K562 (cell line): Measurements from ENCODE around the gene KISS1R. TPM values are rescaled to one million over a fixed set of nuclear protein-coding genes. Genes with fewer than 3 reads are reported as not detected.

ENCODE experiments used
- ATAC-seq: fragments of 200-7000 bp; cut with Tn5 transposase; 3 replicates; pipeline ENCODE4 v1.9.1; 2020; ENCODE audit warnings: moderate library complexity
- BruUV-seq: library from RNA; stranded (reverse); fragments of 400-500 nt; replicated peaks from 2 replicates; lab custom pipeline; 2021; lab: Mats Ljungman, UMichigan
- CTCF ChIA-PET: fragments of 300-600 bp; formaldehyde crosslinking; extraction: SDS; loops from one replicate; lab custom pipeline; 2021; ENCODE audit warnings: low intra/inter-chr PET ratio; lab: Yijun Ruan, JAX
- POLR2A ChIA-PET: fragments of 300-600, 350-650 bp; sonication (Branson Sonifier 250); formaldehyde crosslinking; extraction: SDS; loops from one replicate; lab custom pipeline; 2021; ENCODE audit warnings: antibody characterized with exemption, inconsistent platforms; lab: Yijun Ruan, JAX
- DNase-seq, 4 experiments: peaks; one replicate each; pipeline versions ENCODE4 v3.0.0 to v3.0.0-alpha.2; 2011 to 2018; ENCODE audit warnings: low spot score in 3 of 4, mixed read lengths in 3 of 4; ENCODE audit errors: extremely low read depth in 1 of 4
- FAIRE-seq: peaks from 2 replicates; lab custom pipeline; 2011; peaks lifted over from hg19 to GRCh38; lab: Jason Lieb, UNC
- H2AFZ ChIP-seq: 2 replicates; pipeline ENCODE4 v1.6.0; 2011; ENCODE audit warnings: low read depth, low read length, control low read depth, inconsistent platforms
- H3K27ac ChIP-seq: fragments of 200-600 bp; 3 replicates; pipeline ENCODE4 v1.8.0; 2011; ENCODE audit warnings: low read depth, mild to moderate bottlenecking, control low read depth, inconsistent platforms, low read length, moderate library complexity, mixed read lengths; ENCODE audit errors: extremely low read depth
- H3K27me3 ChIP-seq, 2 experiments: fragments of 300-600 bp in 1 of 2; 2 replicates in 1 of 2; 3 replicates in 1 of 2; pipeline versions ENCODE4 v1.6.0 to v1.8.0; 2011; ENCODE audit warnings: inconsistent platforms in 2 of 2, low read length in 2 of 2, mild to moderate bottlenecking in 1 of 2, mixed read lengths in 1 of 2, moderate library complexity in 1 of 2; ENCODE audit not compliant: control insufficient read depth in 2 of 2, insufficient read depth in 2 of 2
- H3K36me3 ChIP-seq: fragments of 300-600 bp; 3 replicates; pipeline ENCODE4 v1.8.0; 2011; ENCODE audit warnings: mild to moderate bottlenecking, low read length, inconsistent platforms; ENCODE audit not compliant: control insufficient read depth, insufficient read depth
- H3K4me1 ChIP-seq, 2 experiments: fragments of 200-600 bp in 1 of 2; replicated peaks in 1 of 2; 2 replicates in 1 of 2; 3 replicates in 1 of 2; pipeline versions ENCODE4 v1.5.1 to v1.8.0; 2011; ENCODE audit warnings: inconsistent platforms in 2 of 2, low read length in 2 of 2, mild to moderate bottlenecking in 1 of 2, mixed read lengths in 1 of 2, moderate library complexity in 1 of 2; ENCODE audit not compliant: control insufficient read depth in 2 of 2, insufficient read depth in 2 of 2
- H3K4me2 ChIP-seq: 2 replicates; pipeline ENCODE4 v1.6.1; 2011; ENCODE audit warnings: low read length, control low read depth, inconsistent platforms, mixed read lengths; ENCODE audit not compliant: insufficient read depth
- H3K4me3 ChIP-seq: fragments of 200-600 bp; sonication (generic), shearing (Covaris generic); 2 replicates; pipeline ENCODE4 v1.5.1; 2016; ENCODE audit warnings: control low read depth, inconsistent platforms
- H3K79me2 ChIP-seq: fragments of 200-600 bp; 3 replicates; pipeline ENCODE4 v1.8.0; 2011; ENCODE audit warnings: low read length, inconsistent platforms; ENCODE audit not compliant: control insufficient read depth, insufficient read depth
- H3K9ac ChIP-seq, 2 experiments: 2 replicates each; pipeline versions ENCODE4 v1.6.0 to v1.6.1; 2011; ENCODE audit warnings: low read depth in 2 of 2, low read length in 2 of 2, control low read depth in 1 of 2, inconsistent platforms in 1 of 2, mild to moderate bottlenecking in 1 of 2, mixed read lengths in 1 of 2; ENCODE audit not compliant: insufficient read depth in 1 of 2
- H3K9me1 ChIP-seq: one replicate; pipeline ENCODE4 v1.6.0; 2011; ENCODE audit warnings: inconsistent platforms, mild to moderate bottlenecking, low read length, moderate library complexity; ENCODE audit not compliant: control insufficient read depth, insufficient read depth
- H3K9me3 ChIP-seq: replicated peaks from 2 replicates; pipeline ENCODE4 v1.5.1; 2011; ENCODE audit warnings: low read depth, low read length, inconsistent platforms; ENCODE audit not compliant: control insufficient read depth, insufficient read depth
- H4K20me1 ChIP-seq: replicated peaks from 2 replicates; pipeline ENCODE4 v1.6.1; 2011; ENCODE audit warnings: low read length, inconsistent platforms, mixed read lengths; ENCODE audit not compliant: control insufficient read depth, insufficient read depth
- BCOR ChIP-seq: fragments of 450-650 bp; IDR thresholded peaks from 2 replicates; pipeline ENCODE4 v1.6.1; 2016
- CBFB ChIP-seq: sonication (generic); formaldehyde crosslinking; IDR thresholded peaks from 2 replicates; pipeline ENCODE4 v1.4.0; 2020; ENCODE audit warnings: mild to moderate bottlenecking, missing genetic modification reagents
- CBX1 ChIP-seq: sonication (generic); IDR thresholded peaks from 2 replicates; pipeline ENCODE4 v1.6.1; 2016; ENCODE audit warnings: antibody characterized with exemption, low read depth, mild to moderate bottlenecking
- CREM ChIP-seq: IDR thresholded peaks from 2 replicates; pipeline ENCODE4 v1.6.1; 2014; ENCODE audit warnings: antibody characterized with exemption, low read depth
- FIP1L1 ChIP-seq: fragments of 200-400 bp; formaldehyde crosslinking; IDR thresholded peaks from 2 replicates; pipeline ENCODE4 v1.6.1; 2018; ENCODE audit warnings: mild to moderate bottlenecking, low read depth, low read length; ENCODE audit not compliant: poor library complexity, severe bottlenecking
- HNRNPL ChIP-seq: fragments of 200-400 bp; formaldehyde crosslinking; IDR thresholded peaks from 2 replicates; pipeline ENCODE4 v1.6.1; 2017; ENCODE audit warnings: low read depth, mild to moderate bottlenecking, low read length
- KDM1A ChIP-seq, 2 experiments: fragments of 450-650 bp; IDR thresholded peaks; 2 replicates each; pipeline ENCODE4 v1.6.1; 2016; ENCODE audit warnings: mild to moderate bottlenecking in 2 of 2
- PHF20 ChIP-seq: fragments of 450-650 bp; IDR thresholded peaks from 2 replicates; pipeline ENCODE4 v1.6.1; 2018; ENCODE audit not compliant: partially characterized antibody
- POLR2G ChIP-seq: fragments of 200-400 bp; formaldehyde crosslinking; IDR thresholded peaks from 2 replicates; pipeline ENCODE4 v1.6.1; 2017; ENCODE audit warnings: low read depth, mild to moderate bottlenecking, antibody characterized with exemption, low read length, moderate library complexity
- RBFOX2 ChIP-seq: fragments of 200-400 bp; formaldehyde crosslinking; IDR thresholded peaks from 2 replicates; pipeline ENCODE4 v1.6.1; 2017; ENCODE audit warnings: low read depth, mild to moderate bottlenecking, low read length, moderate library complexity
- RBM22 ChIP-seq: fragments of 200-400 bp; formaldehyde crosslinking; IDR thresholded peaks from 2 replicates; pipeline ENCODE4 v1.6.1; 2018; ENCODE audit warnings: low read length, low read depth; ENCODE audit not compliant: poor library complexity, severe bottlenecking
- RBM25 ChIP-seq: fragments of 200-400 bp; formaldehyde crosslinking; IDR thresholded peaks from 2 replicates; pipeline ENCODE4 v1.6.1; 2018; ENCODE audit warnings: low read length, low read depth, moderate library complexity; ENCODE audit not compliant: severe bottlenecking
- TSC22D4 ChIP-seq: fragments of 450-650 bp; IDR thresholded peaks from 2 replicates; pipeline ENCODE4 v1.6.1; 2016; ENCODE audit warnings: missing genetic modification characterization, missing biosample characterization, control low read depth
- ZC3H4 ChIP-seq: sonication (generic); formaldehyde crosslinking; IDR thresholded peaks from 2 replicates; pipeline ENCODE4 v1.9.0; 2021; ENCODE audit warnings: missing genetic modification reagents, borderline replicate concordance
- ZNF384 ChIP-seq: IDR thresholded peaks from 2 replicates; pipeline ENCODE4 v1.6.1; 2012; ENCODE audit warnings: low read depth, low read length, improper control_type of control experiment
- ZNF436 ChIP-seq: fragments of 250-450, 450-650 bp; sonication (Bioruptor Pico); formaldehyde crosslinking; IDR thresholded peaks from 2 replicates; pipeline ENCODE4 v1.7.0; 2020; ENCODE audit warnings: mild to moderate bottlenecking
- ZNF507 ChIP-seq: conservative IDR thresholded peaks from 2 replicates; pipeline ENCODE4 v1.6.1; 2017; ENCODE audit warnings: missing genetic modification characterization, missing compliant biosample characterization
- ZNF639 ChIP-seq, 2 experiments: fragments of 200-800 bp in 1 of 2; sonication (Bioruptor generic) in 1 of 2; sonication (generic) in 1 of 2; formaldehyde crosslinking in 1 of 2; IDR thresholded peaks in 1 of 2; conservative IDR thresholded peaks in 1 of 2; 2 replicates each; pipeline versions ENCODE4 v1.5.0 to v1.6.1; 2016 to 2020; ENCODE audit warnings: missing compliant biosample characterization in 1 of 2, missing genetic modification characterization in 1 of 2, missing genetic modification reagents in 1 of 2
- WGBS: fragments of 100-300 bp; shearing (Covaris generic); methylation state at CpG from one replicate; pipeline ENCODE4 v1.1.6; 2016; ENCODE audit warnings: low coverage, mixed read lengths; ENCODE audit not compliant: insufficient coverage; ENCODE audit errors: missing lambda C conversion rate; 5-methylcytosine and 5-hydroxymethylcytosine counted together
- in situ Hi-C: fragments of 300-500 bp; cut with MboI; formaldehyde crosslinking; loops from 4 replicates; pipeline ENCODE4 v1.15.0; 2018; ENCODE audit warnings: inconsistent platforms, mixed read lengths
- intact Hi-C: fragments of 100-400 bp; cut with micrococcal nuclease; formaldehyde crosslinking; loops from 2 replicates; pipeline ENCODE4 v1.14.2; 2022
- polyA plus RNA-seq, 8 experiments: library from polyadenylated mRNA; depleted of rRNA in 4 of 8; stranded (reverse) in 5 of 8; unstranded in 3 of 8; fragments of >200 nt; fragmentation: Nextera tagmentation in 2 of 8; fragmentation: Illumina TruSeq in 1 of 8; extraction: Ambion mirVana in 2 of 8; extraction: Trizol in 1 of 8; gene quantifications; 2 replicates each; pipeline versions ENCODE4 v1.2.1 to v1.2.3, GENCODE V29; 2011 to 2014; ENCODE audit warnings: inconsistent platforms in 1 of 8, missing spikeins in 1 of 8
- total RNA-seq, 7 experiments: library from RNA; depleted of rRNA in 6 of 7; stranded (reverse); fragments of >200 nt in 6 of 7; fragmentation: Illumina TruSeq in 2 of 7; extraction: Trizol in 2 of 7; gene quantifications; 2 replicates each; pipeline versions ENCODE4 v1.2.1 to v1.2.3, GENCODE V29; 2011 to 2021; ENCODE audit warnings: low replicate concordance in 1 of 7
- TF ChIP-seq, protein P1 (sequence below): sonication (generic); formaldehyde crosslinking; IDR thresholded peaks from 2 replicates; pipeline ENCODE4 v1.8.1; 2023; ENCODE audit warnings: mild to moderate bottlenecking, missing genetic modification reagents

Gene KISS1R
- total and polyA plus RNA-seq, 9 of the 15 experiments (the other 6 are each of a cell fraction or from before 2014, with no cell fraction given), result 0.37 to 39.4 (median 2.0) TPM

GRCh38 chr19:919199-920050 is 2.3 kb downstream of the KISS1R start:
- DNase-seq, result no peak
- WGBS, result 97% methylated on average over 38 of the region's 68 CpGs
- no peak for FAIRE-seq
- Histone ChIP-seq H3K79me2 (peaks cover 39% of the 10 kb centered on the region), H3K4me2 (no peak overlapping the region), H3K9me3 (no peaks in the 10 kb centered on the region), H3K27me3 (no peaks in the 10 kb centered on the region), H3K9me1 (no peaks in the 10 kb centered on the region), H3K4me3 (no peak overlapping the region), H2AFZ (no peak overlapping the region), H4K20me1 (no peaks in the 10 kb centered on the region), H3K9ac (no peak overlapping the region; a peak in 1 of 4 replicates), H3K36me3 (peaks cover 8% of the 10 kb centered on the region; the same call in 1 of the 3 replicates), H3K4me1 (peaks cover 11 to 70% of the 10 kb centered on the region in 2 experiments; a peak in 4 of 5 replicates), H3K27ac (no peak overlapping the region)
- no peak for ATAC-seq
- POLR2A ChIA-PET, result interaction anchor here (0.6 kb wide), 1 partner anchor 65 kb away, joined by 3 read pairs; the partner anchor contains the start of gene WDR18
- CTCF ChIA-PET, result interaction anchor here (6.8 to 8.8 kb wide), 2 partner anchors 63 to 149 kb away, joined by 74 to 158 read pairs; partner anchors contain the start of gene WDR18
- BruUV-seq, result TSS peak; percentile 34
- intact Hi-C loops (no loop called here), in situ Hi-C loops (loop anchor here (5.0 kb wide), 3 partner anchors 63 to 323 kb away; partner anchors contain the start of genes ATP5F1D and WDR18)
- TF ChIP-seq ZC3H4, result no peak
- TF ChIP-seq POLR2G, result peak; percentile 61
- TF ChIP-seq RBM25, result peak; percentile 88
- TF ChIP-seq CBX1, result peak; percentile 59; the same call in 1 of the 2 replicates
- 0 out of 2 replicates have a peak, but pooled peaks have one; percentile 24 for TF ChIP-seq CBFB (CRISPR knock-in tag)
- TF ChIP-seq RBFOX2, result peak; percentile 38; the same call in 1 of the 2 replicates
- peak; percentile 49 for TF ChIP-seq FIP1L1
- no peak for TF ChIP-seq TSC22D4 (tag)
- TF ChIP-seq BCOR, result peak; percentile 68
- TF ChIP-seq HNRNPL, result peak; percentile 64; the same call in 1 of the 2 replicates
- TF ChIP-seq ZNF384, result no peak
- TF ChIP-seq, protein P1, sequence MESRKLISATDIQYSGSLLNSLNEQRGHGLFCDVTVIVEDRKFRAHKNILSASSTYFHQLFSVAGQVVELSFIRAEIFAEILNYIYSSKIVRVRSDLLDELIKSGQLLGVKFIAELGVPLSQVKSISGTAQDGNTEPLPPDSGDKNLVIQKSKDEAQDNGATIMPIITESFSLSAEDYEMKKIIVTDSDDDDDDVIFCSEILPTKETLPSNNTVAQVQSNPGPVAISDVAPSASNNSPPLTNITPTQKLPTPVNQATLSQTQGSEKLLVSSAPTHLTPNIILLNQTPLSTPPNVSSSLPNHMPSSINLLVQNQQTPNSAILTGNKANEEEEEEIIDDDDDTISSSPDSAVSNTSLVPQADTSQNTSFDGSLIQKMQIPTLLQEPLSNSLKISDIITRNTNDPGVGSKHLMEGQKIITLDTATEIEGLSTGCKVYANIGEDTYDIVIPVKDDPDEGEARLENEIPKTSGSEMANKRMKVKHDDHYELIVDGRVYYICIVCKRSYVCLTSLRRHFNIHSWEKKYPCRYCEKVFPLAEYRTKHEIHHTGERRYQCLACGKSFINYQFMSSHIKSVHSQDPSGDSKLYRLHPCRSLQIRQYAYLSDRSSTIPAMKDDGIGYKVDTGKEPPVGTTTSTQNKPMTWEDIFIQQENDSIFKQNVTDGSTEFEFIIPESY (CRISPR knock-in tag), result peak; percentile 98
- TF ChIP-seq CREM, result no peak
- TF ChIP-seq ZNF639 (CRISPR knock-in tag; conservative IDR thresholded peaks at IDR 0.05 in 1 of 2, IDR thresholded peaks at IDR 0.05 in 1 of 2), result no peak
- peak; percentile 48 for TF ChIP-seq RBM22
- no peak for TF ChIP-seq ZNF507 (tag)
- TF ChIP-seq PHF20, result no peak
- no peak for TF ChIP-seq ZNF436
- TF ChIP-seq KDM1A (IDR thresholded peaks at IDR 0.05), result peak in 1 of 2 experiments; percentile 51; a peak in 1 of 4 replicates
